IMR-90 (cell line): ENCODE measurements around the gene SLC38A3. TPM values are rescaled to one million over a fixed set of nuclear protein-coding genes. Genes with fewer than 3 reads are reported as not detected.

Source experiments
- ATAC-seq: fragments of 200-7000 bp; cut with Tn5 transposase; 2 replicates; pipeline ENCODE4 v1.9.1; 2020; ENCODE audit warnings: low read depth, mild to moderate bottlenecking, moderate library complexity
- BruUV-seq: library from RNA; stranded (reverse); fragments of 400-500 nt; replicated peaks from 2 replicates; lab custom pipeline; 2021; lab: Mats Ljungman, UMichigan
- CTCF ChIA-PET: fragments of 300-600 bp; formaldehyde crosslinking; extraction: SDS; loops from one replicate; lab custom pipeline; 2021; ENCODE audit warnings: antibody characterized with exemption; lab: Yijun Ruan, JAX
- POLR2A ChIA-PET: fragments of 300-600 bp; sonication (Branson Sonifier 250); formaldehyde crosslinking; loops from one replicate; lab custom pipeline; 2022; ENCODE audit warnings: antibody characterized with exemption; ENCODE audit not compliant: unreplicated experiment; lab: Charles Lee
- DNase-seq: peaks from one replicate; pipeline ENCODE4 v3.0.0; 2013
- H2AFZ ChIP-seq: replicated peaks from 2 replicates; pipeline ENCODE3; 2013; ENCODE audit warnings: low read length, mild to moderate bottlenecking; ENCODE audit not compliant: poor library complexity
- H2AK5ac ChIP-seq: 2 replicates; pipeline ENCODE4 v1.6.1; 2013; ENCODE audit warnings: low read depth, low read length, inconsistent platforms
- H2AK9ac ChIP-seq: replicated peaks from 2 replicates; pipeline ENCODE3; 2013; ENCODE audit warnings: mild to moderate bottlenecking, low read depth, low read length, moderate library complexity; ENCODE audit not compliant: poor library complexity
- H2BK120ac ChIP-seq: 2 replicates; pipeline ENCODE4 v1.6.1; 2013; ENCODE audit warnings: low read depth, low read length, inconsistent platforms
- H2BK15ac ChIP-seq: 3 replicates; pipeline ENCODE4 v1.6.1; 2013; ENCODE audit warnings: low read depth, low read length, inconsistent platforms
- H2BK20ac ChIP-seq: 2 replicates; pipeline ENCODE4 v1.6.1; 2013; ENCODE audit warnings: low read depth, mild to moderate bottlenecking, inconsistent platforms, low read length, moderate library complexity
- H2BK5ac ChIP-seq: 2 replicates; pipeline ENCODE4 v1.6.1; 2013; ENCODE audit warnings: mild to moderate bottlenecking, low read depth, low read length, inconsistent platforms; ENCODE audit not compliant: poor library complexity, severe bottlenecking
- H3K14ac ChIP-seq: replicated peaks from 2 replicates; pipeline ENCODE4 v1.6.1; 2013; ENCODE audit warnings: low read depth, low read length, inconsistent platforms
- H3K18ac ChIP-seq: 2 replicates; pipeline ENCODE4 v1.6.1; 2013; ENCODE audit warnings: low read depth, low read length, control low read depth
- H3K23ac ChIP-seq: 2 replicates; pipeline ENCODE4 v1.6.1; 2013; ENCODE audit warnings: low read depth, low read length, inconsistent platforms
- H3K27ac ChIP-seq: 2 replicates; pipeline ENCODE4 v1.5.1; 2013; ENCODE audit warnings: mild to moderate bottlenecking, control low read depth, low read length; ENCODE audit not compliant: insufficient read depth
- H3K27me3 ChIP-seq: 2 replicates; pipeline ENCODE4 v1.6.1; 2013; ENCODE audit warnings: low read length; ENCODE audit not compliant: control insufficient read depth, insufficient read depth
- H3K36me3 ChIP-seq: 2 replicates; pipeline ENCODE4 v1.6.1; 2013; ENCODE audit warnings: low read length, mixed read lengths; ENCODE audit not compliant: control insufficient read depth, insufficient read depth
- H3K4ac ChIP-seq: 2 replicates; pipeline ENCODE4 v1.6.1; 2013; ENCODE audit warnings: low read depth, low read length, inconsistent platforms
- H3K4me1 ChIP-seq: 2 replicates; pipeline ENCODE4 v1.6.1; 2013; ENCODE audit warnings: low read length, mixed read lengths; ENCODE audit not compliant: control insufficient read depth, insufficient read depth
- H3K4me2 ChIP-seq: 2 replicates; pipeline ENCODE4 v1.6.1; 2013; ENCODE audit warnings: low read depth, mild to moderate bottlenecking, control low read depth, low read length, moderate library complexity
- H3K4me3 ChIP-seq: 2 replicates; pipeline ENCODE4 v1.5.1; 2013; ENCODE audit warnings: low read depth, mild to moderate bottlenecking, control low read depth, low read length, moderate library complexity; ENCODE audit not compliant: insufficient read depth
- H3K56ac ChIP-seq: 2 replicates; pipeline ENCODE4 v1.6.1; 2013; ENCODE audit warnings: low read length, inconsistent platforms; ENCODE audit not compliant: insufficient read depth; ENCODE audit errors: extremely low read depth
- H3K79me1 ChIP-seq, 2 experiments: 2 replicates each; pipeline ENCODE4 v1.6.1; 2013; ENCODE audit warnings: low read length in 2 of 2, inconsistent platforms in 1 of 2, low read depth in 1 of 2
- H3K9ac ChIP-seq: 2 replicates; pipeline ENCODE4 v1.6.1; 2013; ENCODE audit warnings: low read depth, low read length, control low read depth
- H3K9me1 ChIP-seq: 2 replicates; pipeline ENCODE4 v1.6.1; 2013; ENCODE audit warnings: low read length, inconsistent platforms; ENCODE audit not compliant: insufficient read depth
- H3K9me3 ChIP-seq: 2 replicates; pipeline ENCODE4 v1.6.1; 2013; ENCODE audit warnings: low read length; ENCODE audit not compliant: control insufficient read depth, insufficient read depth
- H4K20me1 ChIP-seq: 2 replicates; pipeline ENCODE4 v1.6.1; 2013; ENCODE audit warnings: low read length, inconsistent platforms; ENCODE audit not compliant: insufficient read depth
- H4K5ac ChIP-seq: 2 replicates; pipeline ENCODE4 v1.6.1; 2013; ENCODE audit warnings: mild to moderate bottlenecking, low read depth, low read length, control low read depth
- H4K8ac ChIP-seq, 2 experiments: 2 replicates each; pipeline ENCODE4 v1.6.1; 2013; ENCODE audit warnings: low read depth in 2 of 2, low read length in 2 of 2, control low read depth in 1 of 2, inconsistent platforms in 1 of 2
- H4K91ac ChIP-seq: 2 replicates; pipeline ENCODE4 v1.6.1; 2013; ENCODE audit warnings: low read depth, low read length, inconsistent platforms; ENCODE audit not compliant: insufficient read depth
- BHLHE40 ChIP-seq: fragments of 150-350 bp; IDR thresholded peaks from 2 replicates; pipeline ENCODE4 v1.6.1; 2016; ENCODE audit warnings: mild to moderate bottlenecking, low read depth, low read length
- CEBPB ChIP-seq: IDR thresholded peaks from 2 replicates; pipeline ENCODE4 v1.6.1; 2012; ENCODE audit warnings: low read depth, low read length, improper control_type of control experiment
- CHD1 ChIP-seq: IDR thresholded peaks from 2 replicates; pipeline ENCODE4 v1.6.1; 2012; ENCODE audit warnings: low read depth, low read length, improper control_type of control experiment
- CTCF ChIP-seq: conservative IDR thresholded peaks from 2 replicates; pipeline ENCODE4 v1.5.1; 2012; ENCODE audit warnings: mild to moderate bottlenecking, low read depth, low read length, improper control_type of control experiment
- ELK1 ChIP-seq: fragments of 150-350 bp; IDR thresholded peaks from 2 replicates; pipeline ENCODE4 v1.6.1; 2016; ENCODE audit warnings: low read depth, mild to moderate bottlenecking, low read length, moderate library complexity, borderline replicate concordance
- FOS ChIP-seq: fragments of 150-350 bp; IDR thresholded peaks from 2 replicates; pipeline ENCODE4 v1.6.1; 2016; ENCODE audit warnings: low read depth, low read length
- MAFK ChIP-seq: IDR thresholded peaks from 2 replicates; pipeline ENCODE4 v1.6.1; 2012; ENCODE audit warnings: low read depth, low read length, improper control_type of control experiment
- MAZ ChIP-seq: IDR thresholded peaks from 2 replicates; pipeline ENCODE4 v1.6.1; 2012; ENCODE audit warnings: low read depth, mild to moderate bottlenecking, low read length, improper control_type of control experiment, moderate library complexity, borderline replicate concordance
- MXI1 ChIP-seq: IDR thresholded peaks from 2 replicates; pipeline ENCODE4 v1.6.1; 2012; ENCODE audit warnings: low read depth, mild to moderate bottlenecking, low read length, moderate library complexity, borderline replicate concordance
- NFE2L2 ChIP-seq: fragments of 150-350 bp; IDR thresholded peaks from 2 replicates; pipeline ENCODE4 v1.6.1; 2016; ENCODE audit warnings: low read depth, mild to moderate bottlenecking, low read length
- POLR2A ChIP-seq: IDR thresholded peaks from 2 replicates; pipeline ENCODE4 v1.6.1; 2012; ENCODE audit warnings: mild to moderate bottlenecking, low read depth, low read length
- RAD21 ChIP-seq: IDR thresholded peaks from 2 replicates; pipeline ENCODE4 v1.6.1; 2012; ENCODE audit warnings: low read length, improper control_type of control experiment
- RCOR1 ChIP-seq: IDR thresholded peaks from 2 replicates; pipeline ENCODE4 v1.6.1; 2012; ENCODE audit warnings: mild to moderate bottlenecking, low read length, improper control_type of control experiment; ENCODE audit not compliant: insufficient replicate concordance
- RFX5 ChIP-seq: IDR thresholded peaks from 2 replicates; pipeline ENCODE4 v1.8.0; 2012; ENCODE audit warnings: low read depth, mild to moderate bottlenecking, low read length, moderate library complexity
- SMC3 ChIP-seq: fragments of 150-350 bp; IDR thresholded peaks from 2 replicates; pipeline ENCODE4 v1.6.1; 2016; ENCODE audit warnings: low read depth, mild to moderate bottlenecking, antibody characterized with exemption, low read length, moderate library complexity
- USF2 ChIP-seq: fragments of 150-350 bp; IDR thresholded peaks from 2 replicates; pipeline ENCODE4 v1.6.1; 2017; ENCODE audit warnings: mild to moderate bottlenecking, antibody characterized with exemption, low read length, low read depth
- WGBS, 2 experiments: methylation state at CpG; one replicate each; pipeline versions ENCODE4 v1.1.5 to v1.1.7; 2013; ENCODE audit warnings: missing lambda C conversion rate in 2 of 2; ENCODE audit not compliant: insufficient read length in 1 of 2; ENCODE audit errors: extremely low coverage in 2 of 2; 5-methylcytosine and 5-hydroxymethylcytosine counted together
- dilution Hi-C: fragments of 300-500 bp; cut with HindIII; formaldehyde crosslinking; loops from one replicate; pipeline ENCODE4 v1.14.3; 2018; ENCODE audit warnings: low sequenced_read_pairs; ENCODE audit not compliant: unreplicated experiment
- in situ Hi-C: fragments of 300-500 bp; cut with MboI; formaldehyde crosslinking; loops from 3 replicates; pipeline ENCODE4 v1.14.3; 2019; ENCODE audit warnings: low sequenced_read_pairs, inconsistent platforms, mixed read lengths
- intact Hi-C: fragments of 100-400 bp; cut with micrococcal nuclease; formaldehyde crosslinking; loops from 2 replicates; pipeline ENCODE4 v1.10.0; 2022
- polyA plus RNA-seq, 3 experiments: library from polyadenylated mRNA; depleted of rRNA; stranded (reverse); fragments of >200 nt; gene quantifications; 2 replicates each; pipeline ENCODE4 v1.2.3, GENCODE V29; 2012; ENCODE audit warnings: low replicate concordance in 1 of 3
- total RNA-seq: library from RNA; depleted of rRNA; stranded (reverse); fragments of >200 nt; gene quantifications from 2 replicates; pipeline ENCODE4 v1.2.3, GENCODE V29; 2012

SLC38A3 gene
- total and polyA plus RNA-seq, 2 of the 4 experiments (the other 2 are of a cell fraction): 0.12 to 0.36 TPM

DNA sequence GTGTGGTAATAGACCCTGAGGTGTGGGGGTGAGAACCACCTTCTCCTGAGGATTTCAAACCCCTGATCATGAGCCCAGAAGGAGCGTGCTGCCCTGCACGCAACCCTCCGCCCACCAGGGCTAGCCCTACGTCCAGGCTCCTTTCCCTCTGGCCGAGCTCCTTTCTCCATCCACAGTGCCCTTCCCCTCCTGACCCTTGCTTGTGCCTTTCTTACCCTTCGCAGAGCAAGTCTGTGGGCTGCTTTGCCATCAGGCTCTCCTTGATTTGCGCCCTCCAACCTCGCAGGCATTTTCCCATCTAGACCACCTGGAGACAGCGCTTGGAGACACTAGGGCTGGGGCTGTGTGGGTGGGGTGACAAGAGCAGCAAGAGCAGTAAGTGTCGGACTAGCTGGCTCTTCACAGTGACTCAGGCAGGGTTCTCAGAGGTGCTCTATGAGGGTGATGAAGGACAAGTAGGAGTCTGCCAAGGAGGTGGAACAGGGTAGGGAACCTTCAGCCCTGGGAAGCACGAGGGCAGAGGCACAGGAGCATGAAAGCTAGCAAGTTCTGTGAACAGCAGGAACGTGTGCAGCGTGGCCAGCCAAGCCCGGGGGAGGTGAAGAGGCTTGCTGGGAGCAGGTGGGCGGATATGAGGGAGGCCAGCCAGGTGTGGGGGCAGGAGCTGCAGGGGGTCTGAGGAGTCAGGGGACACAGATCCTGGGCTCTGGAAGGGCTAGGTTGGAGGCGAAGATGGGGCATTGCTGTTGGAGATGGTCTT, 2.5 kb upstream of the SLC38A3 start:
- H3K9me1 ChIP-seq: no peaks in the 10 kb centered on the region
- intact Hi-C loops: no loop called here
- no peaks in the 10 kb centered on the region for H3K36me3 ChIP-seq
- H3K23ac ChIP-seq: no peak overlapping the region
- TF ChIP-seq SMC3 (no peak), BHLHE40 (no peak), CTCF (no peak), MAZ (no peak), MXI1 (no peak), CEBPB (no peak), USF2 (no peak), RFX5 (no peak), RCOR1 (no peak), ELK1 (no peak), POLR2A (no peak), CHD1 (no peak), MAFK (no peak), FOS (no peak), RAD21 (no peak), NFE2L2 (no peak)
- ATAC-seq (no peak), DNase-seq (no peak)
- ChIA-PET CTCF (no interaction called here), POLR2A (no interaction called here)
- no peak overlapping the region for H3K4me3 ChIP-seq
- no peaks in the 10 kb centered on the region; the same call in 1 of the 2 replicates for H4K20me1 ChIP-seq
- no peak overlapping the region for H2BK5ac ChIP-seq
- H3K18ac ChIP-seq: no peak overlapping the region
- H4K8ac ChIP-seq: no peak overlapping the region
- H3K4me1 ChIP-seq: peaks cover 2% of the 10 kb centered on the region; the same call in 1 of the 2 replicates
- peaks cover 63% of the 10 kb centered on the region for H3K27me3 ChIP-seq
- 78% methylated on average over 8 of the region's 16 CpGs; no CpG with 5 or more reads in 1 of the 2 experiments for WGBS, 2 experiments
- H2BK120ac ChIP-seq: no peak overlapping the region
- no peak overlapping the region for H2AK5ac ChIP-seq
- in situ Hi-C loops: no loop called here
- no peak overlapping the region for H3K9ac ChIP-seq
- no TSS peak for BruUV-seq
- dilution Hi-C loops: no loop called here
- no peak overlapping the region for H3K4ac ChIP-seq
- no peak overlapping the region for H3K4me2 ChIP-seq
- no peak overlapping the region for H4K5ac ChIP-seq
- no peak overlapping the region for H3K27ac ChIP-seq
- H2BK20ac ChIP-seq: no peak overlapping the region
- no peak overlapping the region for H3K14ac ChIP-seq
- no peak overlapping the region for H2AK9ac ChIP-seq
- H2AFZ ChIP-seq: no peak overlapping the region
- no peaks in the 10 kb centered on the region for H3K79me1 ChIP-seq
- no peak overlapping the region for H3K56ac ChIP-seq
- H4K91ac ChIP-seq: no peak overlapping the region
- no peaks in the 10 kb centered on the region for H3K9me3 ChIP-seq
- H2BK15ac ChIP-seq: no peak overlapping the region
